HepG2 (cell line): ENCODE measurements around the gene PDGFA. TPM values are rescaled to one million over a fixed set of nuclear protein-coding genes. Genes with fewer than 3 reads are reported as not detected.

Source experiments
- ATAC-seq: fragments of 200-7000 bp; cut with Tn5 transposase; 3 replicates; pipeline ENCODE4 v1.9.1; 2020; ENCODE audit warnings: mild to moderate bottlenecking, moderate library complexity
- BruUV-seq: library from RNA; stranded (reverse); fragments of 400-500 nt; replicated peaks from 2 replicates; lab custom pipeline; 2021; lab: Mats Ljungman, UMichigan
- CTCF ChIA-PET: fragments of 300-600 bp; formaldehyde crosslinking; extraction: SDS; loops from one replicate; lab custom pipeline; 2021; ENCODE audit warnings: low total read pairs, inconsistent platforms, low intra/inter-chr PET ratio; lab: Yijun Ruan, JAX
- POLR2A ChIA-PET: fragments of 350-600 bp; sonication (Branson Sonifier 250); formaldehyde crosslinking; loops from one replicate; lab custom pipeline; 2020; ENCODE audit warnings: antibody characterized with exemption, inconsistent platforms; lab: Yijun Ruan, JAX
- DNase-seq: peaks from one replicate; pipeline ENCODE4 v3.0.0-alpha.2; 2015; ENCODE audit warnings: low spot score
- FAIRE-seq: peaks from 3 replicates; lab custom pipeline; 2011; peaks lifted over from hg19 to GRCh38; lab: Jason Lieb, UNC
- H2AFZ ChIP-seq: one replicate; pipeline ENCODE4 v1.6.1; 2011; ENCODE audit warnings: low read length, inconsistent platforms
- H3K27ac ChIP-seq: fragments of 300-600 bp; 3 replicates; pipeline ENCODE4 v1.8.0; 2011; ENCODE audit warnings: mixed run types, mild to moderate bottlenecking, mixed read lengths, low read length, inconsistent platforms; ENCODE audit not compliant: insufficient read depth; ENCODE audit errors: extremely low read length
- H3K27me3 ChIP-seq, 2 experiments: fragments of 200-600 bp in 1 of 2; 2 replicates in 1 of 2; 3 replicates in 1 of 2; pipeline versions ENCODE4 v1.6.0 to v1.8.0; 2011; ENCODE audit warnings: low read length in 2 of 2, mild to moderate bottlenecking in 2 of 2, moderate library complexity in 2 of 2, inconsistent platforms in 1 of 2; ENCODE audit not compliant: insufficient read depth in 2 of 2, control insufficient read depth in 1 of 2
- H3K36me3 ChIP-seq, 2 experiments: fragments of 200-600 bp in 1 of 2; replicated peaks in 1 of 2; 2 replicates in 1 of 2; 3 replicates in 1 of 2; pipeline versions ENCODE4 v1.5.1 to v1.8.0; 2011; ENCODE audit warnings: low read length in 2 of 2, inconsistent platforms in 1 of 2; ENCODE audit not compliant: insufficient read depth in 2 of 2, control insufficient read depth in 1 of 2
- H3K4me1 ChIP-seq: 2 replicates; pipeline ENCODE4 v1.5.1; 2012; ENCODE audit warnings: low read length, inconsistent platforms; ENCODE audit not compliant: insufficient read depth
- H3K4me2 ChIP-seq: 2 replicates; pipeline ENCODE4 v1.6.0; 2011; ENCODE audit warnings: low read depth, low read length, inconsistent platforms
- H3K4me3 ChIP-seq, 3 experiments: fragments of 200-600 bp in 1 of 3; sonication (generic), shearing (Covaris generic) in 1 of 3; replicated peaks in 1 of 3; 2 replicates each; pipeline ENCODE4 v1.5.1; 2011 to 2016; ENCODE audit warnings: low read length in 3 of 3, inconsistent platforms in 2 of 3, low read depth in 2 of 3, mild to moderate bottlenecking in 2 of 3, control low read depth in 1 of 3, mixed read lengths in 1 of 3; ENCODE audit not compliant: insufficient read depth in 1 of 3
- H3K79me2 ChIP-seq: one replicate; pipeline ENCODE4 v1.6.1; 2011; ENCODE audit warnings: low read length, inconsistent platforms; ENCODE audit not compliant: insufficient read depth
- H3K9ac ChIP-seq: 2 replicates; pipeline ENCODE4 v1.6.0; 2011; ENCODE audit warnings: mild to moderate bottlenecking, low read depth, low read length, inconsistent platforms; ENCODE audit not compliant: insufficient read depth
- H3K9me3 ChIP-seq: 2 replicates; pipeline ENCODE4 v1.5.1; 2012; ENCODE audit warnings: mild to moderate bottlenecking, low read length
- H4K20me1 ChIP-seq: 2 replicates; pipeline ENCODE4 v1.6.0; 2011; ENCODE audit warnings: inconsistent platforms, mild to moderate bottlenecking, low read length, moderate library complexity; ENCODE audit not compliant: insufficient read depth
- AGO1 ChIP-seq: fragments of 200-400 bp; formaldehyde crosslinking; IDR thresholded peaks from 2 replicates; pipeline ENCODE4 v1.6.1; 2017; ENCODE audit warnings: mild to moderate bottlenecking, low read depth, low read length, moderate library complexity; ENCODE audit not compliant: poor library complexity, severe bottlenecking
- ARNT ChIP-seq: fragments of 450-650 bp; IDR thresholded peaks from 2 replicates; pipeline ENCODE4 v1.6.1; 2017
- FOXA1 ChIP-seq, 2 experiments: fragments of 450-650 bp in 1 of 2; sonication (generic) in 1 of 2; formaldehyde crosslinking in 1 of 2; IDR thresholded peaks; 2 replicates each; pipeline versions ENCODE4 v1.4.0 to v1.6.1; 2016 to 2020; ENCODE audit warnings: missing genetic modification reagents in 1 of 2
- GMEB2 ChIP-seq: IDR thresholded peaks from 2 replicates; pipeline ENCODE4 v1.6.1; 2016; ENCODE audit warnings: missing biosample characterization, missing genetic modification reagents, low read depth
- MAF1 ChIP-seq: sonication (generic); formaldehyde crosslinking; IDR thresholded peaks from 2 replicates; pipeline ENCODE4 v1.5.0; 2020; ENCODE audit warnings: missing genetic modification reagents, borderline replicate concordance
- MBNL3 ChIP-seq: fragments of 250-450 bp; sonication (Bioruptor Pico); conservative IDR thresholded peaks from 2 replicates; pipeline ENCODE4 v1.8.0; 2022; ENCODE audit warnings: mild to moderate bottlenecking, inconsistent platforms
- MED13 ChIP-seq: sonication (generic); formaldehyde crosslinking; IDR thresholded peaks from 2 replicates; pipeline ENCODE4 v1.5.0; 2020; ENCODE audit warnings: missing genetic modification reagents
- PRDM15 ChIP-seq: sonication (generic); formaldehyde crosslinking; IDR thresholded peaks from 2 replicates; pipeline ENCODE4 v1.4.0; 2020; ENCODE audit warnings: missing genetic modification reagents
- RAD51 ChIP-seq: fragments of 450-650 bp; IDR thresholded peaks from 2 replicates; pipeline ENCODE4 v1.6.1; 2016; ENCODE audit warnings: borderline replicate concordance
- REL ChIP-seq: sonication (generic); formaldehyde crosslinking; conservative IDR thresholded peaks from 2 replicates; pipeline ENCODE4 v1.8.0; 2022; ENCODE audit warnings: mild to moderate bottlenecking, missing genetic modification reagents, moderate library complexity
- SMYD3 ChIP-seq: sonication (generic); formaldehyde crosslinking; IDR thresholded peaks from 2 replicates; pipeline ENCODE4 v1.8.1; 2023; ENCODE audit warnings: mild to moderate bottlenecking, missing genetic modification reagents
- SSRP1 ChIP-seq: IDR thresholded peaks from 2 replicates; pipeline ENCODE4 v1.6.1; 2016; ENCODE audit warnings: control low read depth
- TBX2 ChIP-seq: sonication (generic); formaldehyde crosslinking; IDR thresholded peaks from 2 replicates; pipeline ENCODE4 v1.5.0; 2020; ENCODE audit warnings: missing genetic modification reagents, mild to moderate bottlenecking, borderline replicate concordance
- ZNF180 ChIP-seq: sonication (generic); formaldehyde crosslinking; IDR thresholded peaks from 2 replicates; pipeline ENCODE4 v1.4.0; 2020; ENCODE audit warnings: low read depth, missing genetic modification reagents, borderline replicate concordance
- ZNF276 ChIP-seq: sonication (generic); formaldehyde crosslinking; IDR thresholded peaks from 2 replicates; pipeline ENCODE4 v1.4.0; 2020; ENCODE audit warnings: mild to moderate bottlenecking, low read depth, missing genetic modification reagents
- ZNF354B ChIP-seq: sonication (generic); formaldehyde crosslinking; IDR thresholded peaks from 2 replicates; pipeline ENCODE4 v1.8.0; 2022; ENCODE audit warnings: mild to moderate bottlenecking, missing genetic modification reagents
- ZNF549 ChIP-seq: sonication (generic); formaldehyde crosslinking; IDR thresholded peaks from 2 replicates; pipeline ENCODE4 v1.5.0; 2020; ENCODE audit warnings: missing genetic modification reagents
- ZNF775 ChIP-seq: sonication (generic); formaldehyde crosslinking; IDR thresholded peaks from 2 replicates; pipeline ENCODE4 v1.4.0; 2020; ENCODE audit warnings: missing genetic modification reagents, mild to moderate bottlenecking, moderate library complexity, borderline replicate concordance
- WGBS: methylation state at CpG from one replicate; pipeline ENCODE4 v1.1.6; 2017; ENCODE audit warnings: low lambda C conversion rate; 5-methylcytosine and 5-hydroxymethylcytosine counted together
- in situ Hi-C: cut with HindIII; loops from 2 replicates; pipeline ENCODE4 v1.10.0; 2017; ENCODE audit warnings: low pct_unique_long_range_greater_than_20kb; ENCODE audit not compliant: extremely low pct_ligation_motif_present
- intact Hi-C: fragments of 100-400 bp; cut with micrococcal nuclease; formaldehyde crosslinking; loops from one replicate; pipeline ENCODE4 v1.10.0; 2022; ENCODE audit not compliant: unreplicated experiment
- polyA plus RNA-seq, 8 experiments: library from polyadenylated mRNA; depleted of rRNA in 3 of 8; stranded (reverse) in 7 of 8; unstranded in 1 of 8; fragments of >200 nt; fragmentation: Illumina TruSeq in 4 of 8; extraction: Trizol in 4 of 8; gene quantifications; 2 replicates each; pipeline versions ENCODE4 v1.2.1 to v1.2.3, GENCODE V29; 2011 to 2016; ENCODE audit warnings: low read depth in 4 of 8, missing spikeins in 1 of 8, mixed read lengths in 1 of 8; ENCODE audit not compliant: insufficient read depth in 1 of 8
- total RNA-seq, 5 experiments: library from RNA; depleted of rRNA; stranded (reverse); fragments of >200 nt; fragmentation: Illumina TruSeq; extraction: Trizol; gene quantifications; 2 replicates each; pipeline ENCODE4 v1.2.3, GENCODE V29; 2016; ENCODE audit warnings: low read depth in 1 of 5

PDGFA gene
- total and polyA plus RNA-seq, 2 of the 13 experiments (the other 11 are each of a cell fraction or from before 2014, with no cell fraction given), result 1.5 to 3.4 TPM

GRCh38 chr7:522071-522950, 2.7 kb upstream of the PDGFA start:
- ATAC-seq (no peak), DNase-seq (no peak), FAIRE-seq (no peak)
- H3K27me3 ChIP-seq, result peaks cover 25 to 78% of the 10 kb centered on the region in 2 experiments; a peak in 4 of 5 replicates
- H3K4me2 ChIP-seq, result peak overlapping the region; percentile 60
- ChIA-PET POLR2A (no interaction called here), CTCF (no interaction called here)
- 0% methylated on average over 1 of the region's 91 CpGs for WGBS
- peaks cover 9% of the 10 kb centered on the region; the same call in 1 of the 2 replicates for H3K4me1 ChIP-seq
- in situ Hi-C loops (no loop called here), intact Hi-C loops (no loop called here)
- peak overlapping the region in 1 of 3 experiments; percentile 60; a peak in 1 of 6 replicates for H3K4me3 ChIP-seq
- H3K27ac ChIP-seq, result no peak overlapping the region
- no peak overlapping the region for H2AFZ ChIP-seq
- BruUV-seq, result no TSS peak
- H3K9me3 ChIP-seq, result no peaks in the 10 kb centered on the region
- no peaks in the 10 kb centered on the region for H4K20me1 ChIP-seq
- no peak overlapping the region for H3K9ac ChIP-seq
- no peaks in the 10 kb centered on the region for H3K79me2 ChIP-seq
- H3K36me3 ChIP-seq, result no peaks in the 10 kb centered on the region
- TF ChIP-seq ZNF354B (CRISPR knock-in tag) (no peak), PRDM15 (no peak), MED13 (CRISPR knock-in tag) (no peak), AGO1 (no peak), ARNT (no peak), ZNF276 (CRISPR knock-in tag) (no peak), FOXA1 (IDR thresholded peaks at IDR 0.05) (no peak), FOXA1 (CRISPR knock-in tag; IDR thresholded peaks at IDR 0.05) (no peak), RAD51 (no peak), TBX2 (no peak; the same call in 1 of the 2 replicates), GMEB2 (CRISPR knock-in tag) (no peak), SMYD3 (CRISPR knock-in tag) (no peak), SSRP1 (CRISPR knock-in tag) (no peak), MBNL3 (CRISPR knock-in tag) (no peak), ZNF775 (no peak), ZNF180 (CRISPR knock-in tag) (no peak), ZNF549 (CRISPR knock-in tag) (no peak), REL (CRISPR knock-in tag) (no peak), MAF1 (CRISPR knock-in tag) (no peak)
